Ectodermal cell (in vitro differentiated cells): ENCODE measurements around the gene POLG2.
"Not testable (repeated sequence)": the region's sequence is repeated elsewhere in the genome, so short reads cannot be mapped to it uniquely, and the experiment has no call there.

Experiments
- H3K27ac ChIP-seq: 2 replicates; pipeline ENCODE4 v1.7.0; 2013; ENCODE audit warnings: mild to moderate bottlenecking, low read depth, low read length; ENCODE audit not compliant: insufficient read depth, poor library complexity, severe bottlenecking
- H3K27me3 ChIP-seq: 2 replicates; pipeline ENCODE4 v1.7.0; 2013; ENCODE audit warnings: mild to moderate bottlenecking, low read length; ENCODE audit not compliant: insufficient read depth, control insufficient read depth, poor library complexity, severe bottlenecking
- H3K36me3 ChIP-seq: one replicate; pipeline ENCODE4 v1.7.0; 2013; ENCODE audit warnings: low read length; ENCODE audit not compliant: control insufficient read depth, insufficient read depth
- H3K4me1 ChIP-seq: one replicate; pipeline ENCODE4 v1.7.0; 2013; ENCODE audit warnings: low read length; ENCODE audit not compliant: control insufficient read depth, insufficient read depth
- H3K4me3 ChIP-seq: 2 replicates; pipeline ENCODE4 v1.7.0; 2013; ENCODE audit warnings: low read depth, low read length, control low read depth; ENCODE audit not compliant: insufficient read depth
- H3K9me3 ChIP-seq: 2 replicates; pipeline ENCODE4 v1.7.0; 2013; ENCODE audit warnings: mild to moderate bottlenecking, low read length, moderate library complexity; ENCODE audit not compliant: control insufficient read depth
- WGBS, 2 experiments: methylation state at CpG; one replicate each; pipeline ENCODE4 v1.1.7; 2013; ENCODE audit warnings: missing lambda C conversion rate in 2 of 2; 5-methylcytosine and 5-hydroxymethylcytosine counted together

The POLG2 gene

GRCh38 chr17:64447526-64447925, 49.3 kb downstream of the POLG2 start:
- H3K9me3 ChIP-seq, result no peaks in the 10 kb centered on the region
- H3K27ac ChIP-seq, result no peak overlapping the region
- no peaks in the 10 kb centered on the region for H3K27me3 ChIP-seq
- no peaks in the 10 kb centered on the region for H3K4me1 ChIP-seq
- 90 to 94% methylated on average over 1 of the region's 1 CpG for WGBS, 2 experiments
- H3K36me3 ChIP-seq, result no peaks in the 10 kb centered on the region
- H3K4me3 ChIP-seq, result no peak overlapping the region

- Histone ChIP-seq H3K4me3 (no peak overlapping the region), H3K4me1 (no peaks in the 10 kb centered on the region), H3K27me3 (no peaks in the 10 kb centered on the region), H3K36me3 (no peaks in the 10 kb centered on the region), H3K27ac (no peak overlapping the region), H3K9me3 (peaks cover under 1% of the 10 kb centered on the region)
- WGBS, 2 experiments, result 88 to 89% methylated on average over 6 of the region's 6 CpGs
Observed at GRCh38 chr17:64443086-64443760, 53.6 kb downstream of the POLG2 start.

GRCh38 chr17:64442541-64442971, 54.3 kb downstream of the POLG2 start:
- 91 to 93% methylated on average over 3 of the region's 3 CpGs for WGBS, 2 experiments
- no peak overlapping the region for H3K4me3 ChIP-seq
- peaks cover 7% of the 10 kb centered on the region for H3K9me3 ChIP-seq
- H3K36me3 ChIP-seq, result no peaks in the 10 kb centered on the region
- H3K27me3 ChIP-seq, result no peaks in the 10 kb centered on the region
- no peaks in the 10 kb centered on the region for H3K4me1 ChIP-seq
- no peak overlapping the region for H3K27ac ChIP-seq

- WGBS, 2 experiments, result 90 to 94% methylated on average over 10 of the region's 10 CpGs
- peaks cover 7% of the 10 kb centered on the region for H3K9me3 ChIP-seq
- no peak overlapping the region for H3K4me3 ChIP-seq
- H3K27me3 ChIP-seq, result no peaks in the 10 kb centered on the region
- no peaks in the 10 kb centered on the region for H3K36me3 ChIP-seq
- no peak overlapping the region for H3K27ac ChIP-seq
- H3K4me1 ChIP-seq, result no peaks in the 10 kb centered on the region
Observed at GRCh38 chr17:64441772-64442540, 54.9 kb downstream of the POLG2 start.

- Histone ChIP-seq H3K36me3 (no peaks in the 10 kb centered on the region), H3K27me3 (no peaks in the 10 kb centered on the region), H3K4me1 (no peaks in the 10 kb centered on the region), H3K27ac (no peak overlapping the region), H3K4me3 (no peak overlapping the region), H3K9me3 (peaks cover 7% of the 10 kb centered on the region)
- 95% methylated on average over 2 of the region's 2 CpGs for WGBS, 2 experiments
Observed at GRCh38 chr17:64439956-64440355, 56.9 kb downstream of the POLG2 start.

- not testable (repeated sequence) for H3K9me3 ChIP-seq, H3K36me3 ChIP-seq, H3K4me1 ChIP-seq, H3K4me3 ChIP-seq, H3K27ac ChIP-seq, H3K27me3 ChIP-seq
- WGBS, 2 experiments, result 70% methylated on average over 1 of the region's 1 CpG; no CpG with 5 or more reads in 1 of the 2 experiments
Observed at GRCh38 chr17:64439521-64439920, 57.3 kb downstream of the POLG2 start.

GRCh38 chr17:64437944-64438525, 58.8 kb downstream of the POLG2 start:
- Histone ChIP-seq H3K27ac (no peak overlapping the region), H3K36me3 (no peaks in the 10 kb centered on the region), H3K4me3 (no peak overlapping the region), H3K27me3 (no peaks in the 10 kb centered on the region), H3K9me3 (peaks cover 7% of the 10 kb centered on the region), H3K4me1 (no peaks in the 10 kb centered on the region)
- WGBS, 2 experiments, result 90 to 94% methylated on average over 5 of the region's 5 CpGs

- H3K4me3 ChIP-seq, result no peak overlapping the region
- H3K4me1 ChIP-seq, result no peaks in the 10 kb centered on the region
- no peaks in the 10 kb centered on the region for H3K27me3 ChIP-seq
- no peak overlapping the region for H3K27ac ChIP-seq
- H3K36me3 ChIP-seq, result no peaks in the 10 kb centered on the region
- H3K9me3 ChIP-seq, result no peaks in the 10 kb centered on the region
- WGBS, 2 experiments, result 90 to 96% methylated on average over 5 to 6 of the region's 6 CpGs
Observed at GRCh38 chr17:64431534-64431933, 65.3 kb downstream of the POLG2 start.

- H3K27ac ChIP-seq, H3K4me3 ChIP-seq, H3K36me3 ChIP-seq, H3K27me3 ChIP-seq, H3K4me1 ChIP-seq, H3K9me3 ChIP-seq: not testable (repeated sequence)
- WGBS, 2 experiments, result 90 to 92% methylated on average over 2 of the region's 2 CpGs
Observed at GRCh38 chr17:64430036-64430435, 66.8 kb downstream of the POLG2 start.

GRCh38 chr17:64428406-64428805, 68.4 kb downstream of the POLG2 start:
- no peaks in the 10 kb centered on the region for H3K36me3 ChIP-seq
- no peak overlapping the region for H3K4me3 ChIP-seq
- 94 to 100% methylated on average over 1 of the region's 1 CpG for WGBS, 2 experiments
- H3K9me3 ChIP-seq, result no peaks in the 10 kb centered on the region
- H3K27me3 ChIP-seq, result no peaks in the 10 kb centered on the region
- H3K4me1 ChIP-seq, result no peaks in the 10 kb centered on the region
- H3K27ac ChIP-seq, result no peak overlapping the region
